Measurements from ENCODE around the gene LCORL.
"Not testable (repeated sequence)": the region's sequence is repeated elsewhere in the genome, so short reads cannot be mapped to it uniquely, and the experiment has no call there.

DNA sequence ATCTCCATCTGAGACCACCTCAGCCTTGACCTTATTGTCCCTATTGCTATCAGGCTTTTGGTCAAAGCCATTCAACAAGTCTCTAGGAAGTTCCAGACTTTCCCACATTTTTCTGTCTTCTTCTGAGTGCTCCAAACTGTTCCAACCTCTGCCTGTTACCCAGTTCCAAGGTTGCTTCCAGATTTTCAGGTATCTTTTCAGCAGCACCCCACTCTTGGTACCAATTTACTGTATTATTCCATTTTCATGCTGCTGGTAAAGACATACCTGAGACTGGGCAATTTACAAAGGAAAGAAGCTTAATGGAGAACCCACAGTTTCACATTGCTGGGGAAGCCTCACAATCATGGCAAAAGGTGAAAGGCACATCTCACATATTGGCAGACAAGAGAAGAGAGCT is 159.6 kb downstream of the LCORL start:
- TF ChIP-seq, protein P1, sequence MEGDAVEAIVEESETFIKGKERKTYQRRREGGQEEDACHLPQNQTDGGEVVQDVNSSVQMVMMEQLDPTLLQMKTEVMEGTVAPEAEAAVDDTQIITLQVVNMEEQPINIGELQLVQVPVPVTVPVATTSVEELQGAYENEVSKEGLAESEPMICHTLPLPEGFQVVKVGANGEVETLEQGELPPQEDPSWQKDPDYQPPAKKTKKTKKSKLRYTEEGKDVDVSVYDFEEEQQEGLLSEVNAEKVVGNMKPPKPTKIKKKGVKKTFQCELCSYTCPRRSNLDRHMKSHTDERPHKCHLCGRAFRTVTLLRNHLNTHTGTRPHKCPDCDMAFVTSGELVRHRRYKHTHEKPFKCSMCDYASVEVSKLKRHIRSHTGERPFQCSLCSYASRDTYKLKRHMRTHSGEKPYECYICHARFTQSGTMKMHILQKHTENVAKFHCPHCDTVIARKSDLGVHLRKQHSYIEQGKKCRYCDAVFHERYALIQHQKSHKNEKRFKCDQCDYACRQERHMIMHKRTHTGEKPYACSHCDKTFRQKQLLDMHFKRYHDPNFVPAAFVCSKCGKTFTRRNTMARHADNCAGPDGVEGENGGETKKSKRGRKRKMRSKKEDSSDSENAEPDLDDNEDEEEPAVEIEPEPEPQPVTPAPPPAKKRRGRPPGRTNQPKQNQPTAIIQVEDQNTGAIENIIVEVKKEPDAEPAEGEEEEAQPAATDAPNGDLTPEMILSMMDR (conservative IDR thresholded peaks at IDR 0.05; ENCODE audit: low read depth in 2 of 2), result not testable (repeated sequence)
- TF ChIP-seq EZH2 (IDR thresholded peaks at IDR 0.05; ENCODE audit: low read depth, unreplicated experiment); EZH2phosphoT487 (IDR thresholded peaks at IDR 0.05; ENCODE audit: unreplicated experiment); CREB1 (CRISPR knock-in tag; IDR thresholded peaks at IDR 0.05; ENCODE audit: low read depth); JUNB (IDR thresholded peaks at IDR 0.05; ENCODE audit: unreplicated experiment); POLR2AphosphoS5 (IDR thresholded peaks at IDR 0.05; ENCODE audit: low read depth): not testable (repeated sequence)
- TF ChIP-seq, protein P2, sequence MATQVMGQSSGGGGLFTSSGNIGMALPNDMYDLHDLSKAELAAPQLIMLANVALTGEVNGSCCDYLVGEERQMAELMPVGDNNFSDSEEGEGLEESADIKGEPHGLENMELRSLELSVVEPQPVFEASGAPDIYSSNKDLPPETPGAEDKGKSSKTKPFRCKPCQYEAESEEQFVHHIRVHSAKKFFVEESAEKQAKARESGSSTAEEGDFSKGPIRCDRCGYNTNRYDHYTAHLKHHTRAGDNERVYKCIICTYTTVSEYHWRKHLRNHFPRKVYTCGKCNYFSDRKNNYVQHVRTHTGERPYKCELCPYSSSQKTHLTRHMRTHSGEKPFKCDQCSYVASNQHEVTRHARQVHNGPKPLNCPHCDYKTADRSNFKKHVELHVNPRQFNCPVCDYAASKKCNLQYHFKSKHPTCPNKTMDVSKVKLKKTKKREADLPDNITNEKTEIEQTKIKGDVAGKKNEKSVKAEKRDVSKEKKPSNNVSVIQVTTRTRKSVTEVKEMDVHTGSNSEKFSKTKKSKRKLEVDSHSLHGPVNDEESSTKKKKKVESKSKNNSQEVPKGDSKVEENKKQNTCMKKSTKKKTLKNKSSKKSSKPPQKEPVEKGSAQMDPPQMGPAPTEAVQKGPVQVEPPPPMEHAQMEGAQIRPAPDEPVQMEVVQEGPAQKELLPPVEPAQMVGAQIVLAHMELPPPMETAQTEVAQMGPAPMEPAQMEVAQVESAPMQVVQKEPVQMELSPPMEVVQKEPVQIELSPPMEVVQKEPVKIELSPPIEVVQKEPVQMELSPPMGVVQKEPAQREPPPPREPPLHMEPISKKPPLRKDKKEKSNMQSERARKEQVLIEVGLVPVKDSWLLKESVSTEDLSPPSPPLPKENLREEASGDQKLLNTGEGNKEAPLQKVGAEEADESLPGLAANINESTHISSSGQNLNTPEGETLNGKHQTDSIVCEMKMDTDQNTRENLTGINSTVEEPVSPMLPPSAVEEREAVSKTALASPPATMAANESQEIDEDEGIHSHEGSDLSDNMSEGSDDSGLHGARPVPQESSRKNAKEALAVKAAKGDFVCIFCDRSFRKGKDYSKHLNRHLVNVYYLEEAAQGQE (IDR thresholded peaks at IDR 0.05; ENCODE audit: unreplicated experiment), result not testable (repeated sequence)
- TF ChIP-seq, protein P3, sequence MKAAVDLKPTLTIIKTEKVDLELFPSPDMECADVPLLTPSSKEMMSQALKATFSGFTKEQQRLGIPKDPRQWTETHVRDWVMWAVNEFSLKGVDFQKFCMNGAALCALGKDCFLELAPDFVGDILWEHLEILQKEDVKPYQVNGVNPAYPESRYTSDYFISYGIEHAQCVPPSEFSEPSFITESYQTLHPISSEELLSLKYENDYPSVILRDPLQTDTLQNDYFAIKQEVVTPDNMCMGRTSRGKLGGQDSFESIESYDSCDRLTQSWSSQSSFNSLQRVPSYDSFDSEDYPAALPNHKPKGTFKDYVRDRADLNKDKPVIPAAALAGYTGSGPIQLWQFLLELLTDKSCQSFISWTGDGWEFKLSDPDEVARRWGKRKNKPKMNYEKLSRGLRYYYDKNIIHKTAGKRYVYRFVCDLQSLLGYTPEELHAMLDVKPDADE (IDR thresholded peaks at IDR 0.05), result not testable (repeated sequence)
